GM13977 (cell line): ENCODE measurements around the gene TMEM214.
"Not testable (repeated sequence)": the region's sequence is repeated elsewhere in the genome, so short reads cannot be mapped to it uniquely, and the experiment has no call there.

Experiments
- DNase-seq: peaks from one replicate; pipeline ENCODE4 v3.0.0; 2012; ENCODE audit warnings: low spot score
- CTCF ChIP-seq: IDR thresholded peaks from 2 replicates; pipeline ENCODE4 v1.5.1; 2012; ENCODE audit warnings: mild to moderate bottlenecking, control low read depth; ENCODE audit not compliant: insufficient read depth; ENCODE audit errors: extremely low read depth, missing control alignments
- in situ Hi-C: fragments of 300-500 bp; cut with MboI; formaldehyde crosslinking; loops from one replicate; pipeline ENCODE4 v1.12.0; 2022; ENCODE audit warnings: low sequenced_read_pairs, low pct_unique_long_range_greater_than_20kb, mixed read lengths, inconsistent platforms; ENCODE audit not compliant: unreplicated experiment

The TMEM214 gene

GRCh38 chr2:27070653-27071276 is 38.0 kb downstream of the TMEM214 start:
- DNase-seq: no peak
- no peak for TF ChIP-seq CTCF
- in situ Hi-C loops: no loop called here

GRCh38 chr2:27071277-27071989 is 38.7 kb downstream of the TMEM214 start, which contains the start of gene OST4:
TSS of gene OST4 (minus strand) at chr2:27071654.
- DNase-seq: peak; percentile 99
- in situ Hi-C loops: no loop called here

GRCh38 chr2:27071990-27072830 is 39.4 kb downstream of the TMEM214 start:
- in situ Hi-C loops: no loop called here
- TF ChIP-seq CTCF: no peak
- peak; percentile 67 for DNase-seq

More at GRCh38 chr2:27071277-27071989, 38.7 kb downstream of the TMEM214 start, which contains the start of gene OST4:
- no peak for TF ChIP-seq CTCF

GRCh38 chr2:27072920-27073319 is 40.2 kb downstream of the TMEM214 start:
- TF ChIP-seq CTCF: no peak
- DNase-seq: no peak
- in situ Hi-C loops: no loop called here

GRCh38 chr2:27073782-27074181 is 41.0 kb downstream of the TMEM214 start:
- no peak for DNase-seq
- TF ChIP-seq CTCF: no peak
- in situ Hi-C loops: no loop called here

- no peak for DNase-seq
- no peak for TF ChIP-seq CTCF
- in situ Hi-C loops: no loop called here
Measured at GRCh38 chr2:27074738-27075565, 42.2 kb downstream of the TMEM214 start.

- not testable (repeated sequence) for DNase-seq
Measured at GRCh38 chr2:27075566-27075871, 42.8 kb downstream of the TMEM214 start.

More at GRCh38 chr2:27075566-27075871, 42.8 kb downstream of the TMEM214 start:
- in situ Hi-C loops: not testable (repeated sequence)
